Right kidney (tissue), 1 donor: Measurements from ENCODE around the gene CTNNA3.

ENCODE experiments used
- DNase-seq: peaks from one replicate; pipeline ENCODE4 v3.0.0-alpha.2; 2016

CTNNA3 gene

DNA sequence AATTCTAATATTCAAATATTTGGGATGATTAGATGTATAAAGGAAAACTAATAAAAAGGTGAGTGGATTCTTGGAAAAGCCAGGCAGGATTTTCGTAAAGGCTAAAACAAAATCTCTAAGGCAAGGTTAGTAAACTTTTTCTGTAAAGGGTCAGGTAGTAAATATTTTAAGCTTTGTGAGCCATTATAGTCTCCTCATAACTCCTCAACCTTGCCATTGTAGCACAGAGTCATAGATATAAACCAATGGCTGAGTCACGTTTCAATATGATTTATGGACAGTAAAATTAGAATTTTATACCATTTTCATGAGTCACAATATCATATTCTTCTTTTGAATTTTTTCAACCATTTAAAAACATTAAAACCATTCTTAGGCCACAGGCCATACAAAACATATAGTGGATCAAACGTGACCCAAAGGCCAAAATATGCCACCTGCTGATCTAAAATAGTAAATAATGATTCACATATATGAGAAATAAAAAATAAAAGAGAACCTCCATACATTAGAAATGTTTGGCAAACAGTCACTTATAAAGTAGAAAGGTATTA is 1422.0 kb downstream of the CTNNA3 start:
- no peak for DNase-seq

DNA sequence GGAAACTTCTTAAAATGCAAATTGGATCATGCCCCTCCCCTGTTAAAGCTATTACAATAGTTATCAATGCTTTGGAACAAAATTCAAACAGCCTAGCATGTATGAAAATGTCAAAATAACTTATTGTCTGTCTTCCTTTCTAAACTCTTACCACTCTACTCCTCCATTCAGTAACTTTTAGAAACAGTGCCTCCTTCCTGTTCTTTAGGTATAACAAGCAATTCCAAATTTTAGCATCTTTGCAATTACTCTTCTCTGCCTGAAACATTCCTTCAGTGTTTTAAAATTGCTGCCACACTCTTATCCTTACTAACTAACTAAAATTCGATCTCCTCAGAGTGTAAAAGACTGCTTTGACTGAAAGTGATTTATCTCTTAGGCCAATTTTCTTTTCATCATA is 1430.6 kb downstream of the CTNNA3 start:
- no peak for DNase-seq

DNA sequence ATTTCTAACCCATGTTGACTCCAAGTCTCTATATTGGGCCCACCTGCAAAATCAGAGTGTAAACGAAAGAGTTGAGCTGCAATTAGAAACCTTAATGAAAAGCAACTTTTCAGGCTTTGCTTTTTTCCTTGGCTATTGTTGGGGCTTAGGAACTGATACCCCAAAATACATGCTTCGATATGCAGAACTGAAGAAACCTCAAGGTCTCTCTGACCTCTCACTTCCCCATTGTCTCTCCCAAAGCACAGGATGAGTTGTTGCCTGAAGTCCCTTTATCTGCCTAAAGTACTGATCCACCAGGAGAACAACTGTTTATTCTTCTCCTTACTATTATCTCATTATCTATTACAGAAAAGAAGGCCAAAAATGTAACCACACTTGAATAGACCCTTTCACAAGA is 1436.2 kb downstream of the CTNNA3 start:
- DNase-seq = no peak

DNA sequence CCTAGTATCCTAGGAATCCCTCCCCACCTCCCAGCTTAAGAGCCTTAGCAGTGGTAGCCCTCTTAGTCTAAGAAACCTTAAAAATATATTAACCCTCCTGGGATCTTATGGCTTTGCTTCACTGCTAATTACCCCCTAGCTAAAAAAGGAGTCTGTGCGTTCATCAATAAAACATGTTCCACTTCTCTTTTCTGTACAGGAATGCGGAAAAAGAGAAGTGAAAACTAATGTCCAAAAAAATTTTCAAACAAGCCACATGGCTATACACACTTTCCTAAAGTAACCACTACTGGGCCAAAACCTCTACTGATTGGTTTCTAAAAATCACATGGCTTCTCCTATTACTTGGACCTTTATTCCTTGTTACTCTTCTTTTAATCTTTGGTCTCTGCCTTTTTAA is 1437.3 kb downstream of the CTNNA3 start:
- DNase-seq = no peak

DNA sequence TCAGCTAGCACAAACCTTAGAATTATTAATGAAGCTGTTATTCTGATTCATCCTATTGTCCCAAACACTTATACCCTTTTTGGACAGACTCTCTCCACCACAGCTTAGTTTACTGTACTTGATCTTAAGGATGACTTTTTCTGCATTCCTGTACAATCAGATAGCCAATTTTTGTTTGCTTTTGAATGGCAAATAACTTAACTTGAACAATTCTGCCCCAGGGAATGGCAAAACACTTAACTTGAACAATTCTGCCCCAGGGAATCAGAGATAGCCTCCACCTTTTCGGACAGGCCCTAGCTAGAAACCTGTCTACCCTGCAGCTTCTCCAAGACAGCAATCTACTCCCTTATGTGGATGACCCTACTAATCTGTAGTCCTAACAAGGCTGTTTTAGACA is 1438.2 kb downstream of the CTNNA3 start:
- no peak for DNase-seq

DNA sequence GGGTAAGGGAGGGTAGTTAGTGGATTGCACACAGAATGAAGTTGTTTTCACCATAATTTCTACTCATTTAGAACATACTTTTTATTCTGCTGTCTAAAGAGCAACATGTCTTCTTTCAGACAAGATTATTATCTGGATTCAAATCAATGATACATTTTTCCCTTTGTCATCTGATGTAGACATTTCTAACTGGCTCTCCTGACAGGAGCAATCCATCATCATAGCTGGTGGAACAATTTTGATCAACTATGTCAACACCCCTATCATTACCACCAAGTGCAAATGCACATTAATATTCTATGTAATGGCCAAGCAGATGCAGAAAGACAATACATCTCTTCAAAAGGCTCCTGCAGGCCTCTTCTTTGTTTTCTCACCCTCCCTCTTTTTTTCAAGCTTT is 1443.0 kb downstream of the CTNNA3 start:
- DNase-seq = no peak

DNA sequence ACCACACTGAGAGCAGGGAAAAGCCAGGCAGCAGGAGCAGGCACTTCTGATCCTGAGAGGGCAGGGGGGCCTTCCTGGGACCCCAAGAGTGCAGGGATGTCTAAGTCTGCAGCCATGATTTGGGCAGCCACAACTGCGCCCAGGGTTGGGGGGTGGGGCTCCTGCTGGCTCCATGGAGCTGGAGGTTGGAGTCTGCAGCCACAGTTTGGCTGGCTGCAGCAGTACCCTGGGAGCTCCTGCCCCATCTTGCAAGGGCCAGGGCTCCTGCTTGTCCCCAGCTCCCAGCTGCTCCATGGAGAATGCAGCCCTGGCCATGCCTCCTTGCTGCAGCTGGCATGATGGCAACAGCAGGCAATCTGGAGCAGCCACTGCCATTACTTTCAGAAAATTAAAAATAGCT is 1449.8 kb downstream of the CTNNA3 start:
- no peak for DNase-seq

DNA sequence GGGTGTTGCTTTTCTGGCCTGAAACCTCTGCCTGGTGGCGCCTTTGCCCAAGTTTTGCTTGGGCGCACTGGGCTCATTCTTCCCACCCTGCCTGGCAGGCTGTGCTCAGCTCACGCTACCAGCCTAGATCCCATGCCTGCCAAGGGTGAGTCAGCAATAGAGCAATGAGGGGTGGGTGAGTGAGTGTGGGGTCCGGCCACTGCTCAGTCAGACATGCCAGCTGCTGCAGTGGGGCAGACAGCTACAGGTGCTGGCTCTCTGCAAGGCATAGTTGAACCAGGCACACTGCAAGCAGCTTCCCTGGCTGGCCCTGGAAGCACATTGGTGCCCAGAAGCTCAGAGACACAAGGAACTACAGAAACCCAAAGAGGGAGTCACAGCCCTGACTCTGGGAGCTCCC is 1451.0 kb downstream of the CTNNA3 start:
- DNase-seq = no peak

DNA sequence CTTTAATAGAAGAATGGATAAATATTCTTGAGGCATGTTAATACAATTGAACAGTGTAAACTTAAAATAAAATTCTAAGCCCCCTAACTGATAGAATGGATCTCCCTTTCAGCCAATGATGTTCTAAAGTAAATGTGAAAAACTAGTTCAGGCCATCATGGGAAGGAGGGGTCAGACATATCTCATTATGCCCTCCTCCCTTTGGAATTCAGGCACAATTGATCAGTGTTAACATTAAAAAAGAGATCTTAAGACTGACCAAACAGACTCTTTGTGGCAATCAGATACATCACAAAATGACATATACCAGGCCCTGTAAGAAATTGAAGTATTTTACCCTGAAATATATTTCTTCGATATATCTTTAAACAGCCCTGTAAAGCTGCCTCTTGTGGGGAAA is 1453.1 kb downstream of the CTNNA3 start:
- no peak for DNase-seq

DNA sequence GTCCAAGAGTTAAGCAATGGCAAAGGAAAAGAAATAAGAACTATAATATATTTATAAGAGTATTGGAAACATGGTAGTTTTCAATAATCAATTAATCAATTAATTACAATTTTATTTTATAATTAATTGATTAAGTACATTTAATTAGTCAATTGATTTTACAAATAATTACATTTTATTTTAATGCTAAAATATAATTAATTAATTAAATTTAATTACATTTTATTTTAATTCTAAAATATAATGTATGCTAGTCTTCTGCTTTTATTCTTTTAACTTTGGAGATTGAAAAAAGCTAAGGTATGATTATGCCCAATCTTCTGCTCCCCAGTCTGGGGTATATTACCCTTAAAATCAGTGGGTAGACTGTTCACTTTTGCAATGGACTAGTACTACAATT is 1456.9 kb downstream of the CTNNA3 start:
- no peak for DNase-seq

DNA sequence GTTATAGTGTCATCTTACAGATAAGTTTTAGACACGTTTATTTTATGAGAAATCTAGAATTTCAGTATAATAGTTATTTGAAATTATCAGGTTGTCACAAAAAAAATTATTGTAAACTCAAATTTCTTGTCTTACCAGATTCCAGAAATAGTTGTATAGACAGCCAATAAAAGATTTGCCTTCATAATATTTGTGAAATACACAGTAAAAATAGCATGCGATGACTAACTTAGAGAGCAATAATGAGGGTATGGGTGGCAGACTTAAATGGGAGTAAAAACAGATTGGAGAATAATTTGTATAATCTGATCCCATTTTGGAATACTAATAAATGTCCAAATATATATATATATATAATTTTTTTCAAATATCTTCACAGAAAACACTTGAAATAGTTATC is 1457.7 kb downstream of the CTNNA3 start:
- no peak for DNase-seq

DNA sequence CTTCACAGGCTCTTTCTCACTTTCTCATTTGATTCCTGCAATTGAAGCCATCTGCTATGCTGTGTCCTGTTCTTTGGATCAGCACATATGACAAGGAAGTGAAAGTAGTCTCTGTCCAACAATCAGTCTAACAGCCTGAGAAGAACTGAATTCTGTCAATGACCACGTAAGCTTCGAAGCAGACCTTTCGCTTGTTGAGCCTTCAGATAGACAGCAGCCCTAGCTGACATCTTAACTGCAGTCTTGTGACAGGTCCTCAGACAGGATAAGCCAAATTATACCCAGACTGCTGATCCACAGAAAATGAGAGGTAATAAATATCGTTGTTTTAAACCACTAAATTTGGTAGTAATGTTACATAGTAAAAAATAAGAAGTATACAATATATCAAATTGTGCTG is 1461.1 kb downstream of the CTNNA3 start:
- DNase-seq = no peak

DNA sequence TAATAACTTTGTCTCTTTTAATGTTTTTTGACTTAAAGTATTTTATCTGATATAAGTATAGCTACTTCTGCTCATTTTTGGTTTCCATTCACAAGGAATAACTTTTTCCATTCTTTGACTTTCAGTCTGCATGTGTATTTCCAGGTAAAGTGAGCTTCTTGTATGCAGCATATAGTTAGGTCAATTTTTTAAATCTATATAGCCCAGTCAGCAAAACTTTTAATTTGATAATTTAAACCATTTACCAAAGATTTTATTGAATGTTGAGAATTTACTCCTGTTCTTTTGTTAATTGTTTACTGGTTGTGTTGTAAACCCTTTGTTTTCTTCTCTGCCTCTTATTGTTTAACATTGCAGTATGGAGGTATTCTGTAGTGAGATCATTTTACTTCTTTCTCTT is 1467.1 kb downstream of the CTNNA3 start:
- DNase-seq = no peak

DNA sequence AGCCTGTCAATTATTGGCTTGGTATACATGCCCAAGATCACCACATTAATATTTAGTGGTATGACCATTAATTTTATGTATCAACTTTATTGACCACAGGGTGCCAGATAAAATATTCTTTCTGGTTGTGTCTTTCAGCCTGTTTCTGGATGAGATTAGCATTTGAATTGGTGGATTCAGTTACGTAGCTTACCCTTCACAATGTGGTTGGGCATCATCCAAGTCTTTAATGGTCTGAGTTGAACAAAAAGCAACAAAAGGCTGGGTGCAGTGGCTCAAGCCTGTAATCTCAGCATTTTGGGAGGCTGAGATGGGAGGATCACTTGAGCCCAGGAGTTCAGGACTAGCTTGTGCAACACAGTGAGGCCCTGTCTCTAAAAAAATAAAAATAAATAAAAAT is 1472.3 kb downstream of the CTNNA3 start:
- no peak for DNase-seq

DNA sequence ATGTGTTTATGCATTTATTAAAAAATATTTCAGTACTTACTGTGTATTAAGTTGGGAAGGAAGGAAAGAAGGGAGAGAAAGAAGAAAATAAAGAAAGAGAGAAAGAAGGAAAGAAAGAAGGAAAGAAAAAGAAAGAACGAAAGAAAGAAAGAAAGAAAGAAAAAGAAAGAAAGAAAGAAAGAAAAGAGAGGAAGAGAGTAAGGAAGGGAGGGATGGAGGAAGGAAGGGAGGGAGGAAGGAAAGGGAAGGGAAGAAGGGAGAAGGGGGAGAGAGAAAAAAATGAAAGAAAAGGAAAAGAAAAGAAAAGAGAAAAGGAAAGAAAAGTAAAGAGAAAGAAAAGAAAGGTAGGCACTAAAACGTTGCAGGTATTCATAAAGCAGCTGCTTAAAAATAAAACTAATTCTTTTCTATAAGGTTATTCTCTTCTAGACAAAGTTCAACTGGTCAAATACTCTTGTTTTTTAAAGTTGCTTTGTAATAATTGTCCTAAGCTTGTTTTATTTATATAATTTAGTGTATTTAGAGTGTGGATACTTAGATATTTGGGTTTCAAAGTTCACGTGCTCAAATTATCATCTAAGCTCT is 1473.4 kb downstream of the CTNNA3 start:
- DNase-seq = no peak

DNA sequence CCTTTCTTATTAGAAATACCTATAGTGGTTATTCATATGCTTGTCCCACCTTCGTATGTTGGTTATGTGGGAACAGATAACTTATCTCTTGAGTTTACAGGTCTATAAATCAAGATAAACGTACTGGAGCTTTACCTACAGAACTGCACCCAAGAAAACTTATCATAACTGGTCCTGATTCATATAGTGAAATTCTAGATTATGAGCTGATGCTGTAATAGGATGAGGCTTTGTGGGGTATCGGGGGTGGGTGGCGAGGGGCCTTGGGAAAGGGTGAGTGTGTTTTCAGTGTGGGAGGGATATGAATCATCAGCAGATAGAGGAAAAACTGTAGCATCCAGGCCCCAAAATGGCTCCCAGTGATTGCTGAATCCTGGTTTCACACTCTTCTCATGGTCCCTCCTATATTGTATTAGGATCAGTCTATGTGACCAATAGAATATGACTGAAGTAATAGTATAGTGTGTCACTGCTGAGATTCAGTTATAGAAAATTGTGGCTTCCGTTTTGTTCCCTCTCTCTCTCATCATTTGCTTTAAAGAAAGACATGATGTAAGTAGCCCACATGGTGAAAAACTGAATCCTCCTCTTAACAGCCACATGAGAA is 1476.9 kb downstream of the CTNNA3 start:
- DNase-seq = no peak

DNA sequence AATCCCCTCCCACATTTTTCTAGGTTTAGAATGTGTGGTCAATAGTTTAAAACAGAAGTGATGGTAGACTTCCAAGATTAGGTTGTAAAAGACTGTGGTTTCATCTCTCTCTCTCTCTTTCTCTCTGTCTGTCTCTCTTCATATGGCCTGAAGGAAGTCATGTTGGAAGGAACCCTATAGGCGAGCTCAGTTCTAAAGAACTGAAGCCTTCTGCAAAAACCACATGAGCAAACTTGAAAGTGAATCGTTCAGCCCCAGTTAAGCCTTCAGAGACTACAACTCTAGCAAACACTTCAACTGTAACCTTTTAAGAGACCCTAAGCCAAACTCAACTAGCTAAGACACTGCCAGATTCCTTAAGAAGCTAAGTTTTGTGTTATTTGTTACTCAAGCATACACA is 1477.7 kb downstream of the CTNNA3 start:
- DNase-seq = no peak

DNA sequence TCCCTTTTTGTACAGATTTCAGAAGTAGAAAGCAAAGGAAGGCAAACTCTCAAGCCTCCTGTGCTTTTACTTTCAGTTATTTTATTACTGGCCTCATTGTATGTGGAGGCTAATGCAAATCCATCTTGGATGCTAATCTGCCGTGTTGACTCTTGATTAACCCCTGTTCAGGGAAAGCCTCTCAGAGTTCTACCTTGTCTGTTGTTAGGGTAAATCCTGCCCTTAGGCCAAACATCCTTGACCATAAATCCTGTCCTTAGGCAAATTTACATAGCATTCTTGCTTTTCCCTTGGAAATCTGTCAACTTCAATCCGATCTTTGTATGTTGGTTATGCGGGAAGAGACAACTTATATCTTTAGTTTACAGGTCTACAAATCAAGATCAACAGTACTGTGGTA is 1480.1 kb downstream of the CTNNA3 start:
- no peak for DNase-seq

DNA sequence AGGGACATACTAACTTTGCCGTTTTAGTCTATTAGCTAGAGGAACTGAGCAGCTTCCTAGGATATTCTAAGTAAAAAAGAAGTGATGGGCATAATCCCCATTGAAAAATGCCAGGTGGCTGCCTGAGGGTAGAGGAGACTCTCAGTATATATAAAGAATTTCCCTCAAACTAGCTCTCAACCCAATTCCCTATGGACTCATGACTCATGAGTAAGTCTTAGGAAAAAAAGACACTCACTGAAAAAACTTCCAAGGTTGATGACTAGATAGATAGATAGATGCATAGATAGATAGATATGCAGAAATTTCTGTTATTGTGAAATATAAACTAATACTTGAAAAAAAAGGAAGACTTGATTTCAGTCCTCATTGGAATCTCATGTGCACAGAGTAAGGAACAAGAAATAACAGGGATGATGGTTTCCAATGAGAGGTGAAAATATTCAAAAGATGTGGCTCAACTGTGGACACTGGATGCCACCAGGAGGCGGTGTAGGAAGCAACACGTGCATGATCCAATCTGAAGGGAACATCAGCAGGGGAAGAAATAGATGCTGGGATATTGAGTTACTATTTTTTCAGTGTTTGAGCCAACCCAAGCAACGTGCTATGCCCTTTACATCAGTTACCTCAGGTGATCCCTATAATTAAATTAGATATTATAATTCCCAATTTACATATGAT is 1481.1 kb downstream of the CTNNA3 start:
- DNase-seq = no peak

DNA sequence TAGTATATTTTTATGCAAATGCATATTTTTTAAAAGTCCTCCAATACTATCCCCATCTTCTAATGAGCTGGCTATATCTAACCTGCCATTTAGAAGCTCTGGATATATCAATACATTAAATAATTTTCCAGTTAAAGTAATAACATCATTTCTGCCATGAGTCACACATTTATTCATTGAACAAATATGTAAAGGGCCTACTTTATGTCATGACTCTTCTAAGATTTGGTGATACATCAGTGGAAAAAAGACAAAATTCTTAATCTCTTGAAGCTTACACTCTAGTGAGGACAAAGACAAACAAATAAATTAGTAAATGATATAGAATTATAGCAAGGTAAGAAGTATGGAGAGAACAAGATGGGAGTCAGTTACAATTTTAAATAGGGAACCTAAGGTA is 1487.0 kb downstream of the CTNNA3 start:
- DNase-seq = no peak

DNA sequence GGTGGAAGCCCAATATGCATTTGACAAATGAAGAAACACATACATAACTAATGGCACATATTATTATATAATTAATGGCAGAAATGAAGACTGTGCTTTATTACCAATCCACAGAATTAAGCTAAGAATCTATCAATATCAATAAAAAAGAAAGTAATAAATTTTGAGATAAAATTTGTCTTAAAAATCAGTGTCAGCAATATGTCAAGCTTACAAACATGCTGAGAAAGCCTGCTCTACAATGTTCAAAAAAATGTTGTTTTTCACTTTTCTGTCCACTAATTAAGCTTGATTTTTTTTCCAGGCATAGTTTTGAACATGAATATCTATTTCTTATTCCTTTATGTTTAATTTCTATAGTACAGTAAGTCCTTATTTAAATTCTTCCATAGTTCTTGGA is 1491.2 kb downstream of the CTNNA3 start:
- DNase-seq = no peak

DNA sequence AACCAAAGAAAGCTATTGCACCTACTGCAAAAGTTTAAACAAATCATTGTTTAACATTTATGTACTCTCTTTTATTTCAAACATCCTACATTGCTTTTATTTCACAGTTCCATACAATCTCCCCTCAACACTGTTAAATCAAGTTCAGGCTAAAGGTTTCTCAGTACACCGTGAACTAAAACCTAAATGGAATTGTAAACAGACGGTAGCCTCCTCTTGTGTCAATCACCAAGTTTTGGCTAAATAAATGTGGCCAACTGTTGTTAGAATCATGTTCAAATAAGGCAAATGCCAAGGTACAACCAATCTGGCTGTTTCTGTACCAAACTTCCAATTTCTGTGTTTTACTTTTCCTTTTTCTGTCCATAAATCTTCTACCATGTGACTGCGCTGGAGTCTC is 1493.9 kb downstream of the CTNNA3 start:
- no peak for DNase-seq

DNA sequence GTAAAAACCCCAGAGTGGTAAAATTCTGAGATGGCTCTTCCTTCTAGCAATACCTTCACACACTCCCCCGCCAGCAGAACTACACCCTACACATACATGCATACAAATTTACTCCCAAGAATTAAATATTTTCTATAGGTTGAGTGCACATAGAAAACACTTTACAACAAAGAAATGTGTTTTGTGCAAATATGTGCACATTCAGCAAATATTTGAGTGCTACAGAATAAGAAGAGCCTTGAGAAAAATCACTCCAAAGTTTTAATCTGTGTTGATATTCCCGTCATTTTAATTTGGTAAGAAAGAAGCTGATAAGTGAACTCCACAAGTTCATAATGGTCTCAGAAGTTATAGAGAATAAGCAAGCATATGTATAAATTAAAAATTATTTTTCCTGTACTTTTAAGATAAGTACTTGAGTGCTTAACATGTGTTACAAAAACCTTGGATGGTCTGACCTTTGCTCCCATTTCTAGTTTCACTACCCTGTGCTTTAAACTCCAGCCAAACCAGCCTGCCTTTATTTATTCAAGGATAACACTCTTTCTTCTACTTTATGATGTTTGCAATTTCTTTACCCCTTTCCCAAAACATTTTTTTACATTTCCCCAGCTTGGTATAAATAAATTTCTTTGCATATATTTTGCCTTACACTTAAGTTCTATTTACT is 1503.7 kb downstream of the CTNNA3 start:
- no peak for DNase-seq
